ENCODE data around the gene PSMA6. TPM values are rescaled to one million over a fixed set of nuclear protein-coding genes. Genes with fewer than 3 reads are reported as not detected.

The PSMA6 gene
- total RNA-seq, 2 donors from 2014 or later, result 178 to 197 TPM

DNA sequence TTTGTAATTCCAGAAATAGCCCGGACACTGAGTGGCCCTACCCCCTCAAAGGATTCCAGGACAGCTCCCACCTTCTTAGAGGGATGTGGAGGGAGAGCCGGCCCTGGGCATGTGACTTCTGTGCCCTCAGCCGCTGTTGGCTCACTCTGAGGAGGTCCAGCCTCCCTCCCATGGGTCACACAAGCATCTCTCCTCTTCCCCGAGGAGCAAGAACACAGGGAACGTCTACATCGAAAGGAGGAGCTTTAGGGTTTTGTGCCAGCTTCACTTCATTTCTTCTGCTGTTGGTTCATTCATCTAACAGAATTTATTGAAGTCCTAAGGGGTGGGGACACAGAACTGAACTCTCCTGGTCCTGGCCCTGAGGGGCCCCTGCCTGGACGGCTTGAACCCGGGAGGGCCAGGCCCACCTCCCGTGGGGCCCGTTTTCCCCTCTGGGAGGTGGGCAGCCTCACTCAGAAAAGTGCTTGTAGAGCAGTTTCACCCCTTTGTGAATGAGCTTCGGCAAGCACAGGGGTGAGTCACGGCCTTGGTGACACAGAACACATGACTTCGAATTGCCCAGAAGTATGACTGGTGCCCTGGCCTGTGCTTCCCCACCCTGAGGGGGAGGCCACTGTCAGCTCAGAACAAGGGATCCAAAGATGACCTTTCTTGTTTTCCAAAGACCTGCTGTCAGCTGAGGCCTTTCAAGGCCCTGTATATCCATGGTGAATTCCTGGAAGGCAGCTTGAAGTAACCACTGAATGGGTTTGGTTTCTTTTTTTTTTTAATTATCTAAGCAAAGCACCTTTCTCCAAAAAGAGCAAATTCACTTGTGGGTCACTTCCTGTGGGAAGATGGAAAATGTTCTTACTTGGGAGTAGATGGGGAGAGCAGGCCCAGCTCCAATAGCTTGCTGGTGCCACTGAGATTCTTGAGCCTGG is 73.2 kb downstream of the PSMA6 start:
- peak overlapping the region in 1 of 2 donors; percentile 40 for H3K9ac ChIP-seq (ENCODE audit: low read depth in 2 of 2, low read length in 2 of 2)
- TF ChIP-seq, protein P1, sequence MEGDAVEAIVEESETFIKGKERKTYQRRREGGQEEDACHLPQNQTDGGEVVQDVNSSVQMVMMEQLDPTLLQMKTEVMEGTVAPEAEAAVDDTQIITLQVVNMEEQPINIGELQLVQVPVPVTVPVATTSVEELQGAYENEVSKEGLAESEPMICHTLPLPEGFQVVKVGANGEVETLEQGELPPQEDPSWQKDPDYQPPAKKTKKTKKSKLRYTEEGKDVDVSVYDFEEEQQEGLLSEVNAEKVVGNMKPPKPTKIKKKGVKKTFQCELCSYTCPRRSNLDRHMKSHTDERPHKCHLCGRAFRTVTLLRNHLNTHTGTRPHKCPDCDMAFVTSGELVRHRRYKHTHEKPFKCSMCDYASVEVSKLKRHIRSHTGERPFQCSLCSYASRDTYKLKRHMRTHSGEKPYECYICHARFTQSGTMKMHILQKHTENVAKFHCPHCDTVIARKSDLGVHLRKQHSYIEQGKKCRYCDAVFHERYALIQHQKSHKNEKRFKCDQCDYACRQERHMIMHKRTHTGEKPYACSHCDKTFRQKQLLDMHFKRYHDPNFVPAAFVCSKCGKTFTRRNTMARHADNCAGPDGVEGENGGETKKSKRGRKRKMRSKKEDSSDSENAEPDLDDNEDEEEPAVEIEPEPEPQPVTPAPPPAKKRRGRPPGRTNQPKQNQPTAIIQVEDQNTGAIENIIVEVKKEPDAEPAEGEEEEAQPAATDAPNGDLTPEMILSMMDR (IDR thresholded peaks at IDR 0.05), result no peak
- no peak overlapping the region for H3K4me3 ChIP-seq
- H3K27me3 ChIP-seq, result no peaks in the 10 kb centered on the region
- no peaks in the 10 kb centered on the region for H3K4me1 ChIP-seq
- no peaks in the 10 kb centered on the region for H3K36me3 ChIP-seq
- intact Hi-C loops (cut with DNase I), result no loop called here
- DNase-seq, result peak; percentile 62
- no peaks in the 10 kb centered on the region for H3K9me3 ChIP-seq
- H3K27ac ChIP-seq, result peak overlapping the region; percentile 50

DNA sequence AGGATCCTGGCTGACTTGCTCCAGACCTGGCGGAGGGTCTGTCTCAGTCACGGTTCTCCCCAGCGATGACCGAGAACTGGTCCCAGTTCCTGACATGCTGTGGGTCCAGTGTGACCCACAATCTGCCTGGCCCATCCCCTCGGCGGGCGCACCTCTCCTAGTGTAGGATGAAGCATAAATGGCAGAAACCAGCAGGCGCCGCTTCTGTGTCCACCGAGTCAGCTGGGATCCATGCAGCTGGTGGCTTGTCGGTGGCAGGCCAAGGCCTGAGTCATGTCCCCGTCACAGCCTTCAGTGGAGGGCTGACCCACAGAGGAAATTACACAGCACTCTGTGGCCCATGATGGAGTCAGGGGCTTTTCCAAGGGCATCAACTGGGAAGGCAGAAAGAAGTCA is 73.9 kb downstream of the PSMA6 start:
- intact Hi-C loops (cut with DNase I), result no loop called here
- TF ChIP-seq, protein P1 (IDR thresholded peaks at IDR 0.05), result no peak
- Histone ChIP-seq H3K36me3 (no peaks in the 10 kb centered on the region), H3K4me1 (no peaks in the 10 kb centered on the region), H3K9ac (ENCODE audit: low read depth in 2 of 2, low read length in 2 of 2) (no peak overlapping the region), H3K4me3 (no peak overlapping the region), H3K27ac (peak overlapping the region; percentile 50), H3K9me3 (no peaks in the 10 kb centered on the region), H3K27me3 (no peaks in the 10 kb centered on the region)
- DNase-seq, result no peak

DNA sequence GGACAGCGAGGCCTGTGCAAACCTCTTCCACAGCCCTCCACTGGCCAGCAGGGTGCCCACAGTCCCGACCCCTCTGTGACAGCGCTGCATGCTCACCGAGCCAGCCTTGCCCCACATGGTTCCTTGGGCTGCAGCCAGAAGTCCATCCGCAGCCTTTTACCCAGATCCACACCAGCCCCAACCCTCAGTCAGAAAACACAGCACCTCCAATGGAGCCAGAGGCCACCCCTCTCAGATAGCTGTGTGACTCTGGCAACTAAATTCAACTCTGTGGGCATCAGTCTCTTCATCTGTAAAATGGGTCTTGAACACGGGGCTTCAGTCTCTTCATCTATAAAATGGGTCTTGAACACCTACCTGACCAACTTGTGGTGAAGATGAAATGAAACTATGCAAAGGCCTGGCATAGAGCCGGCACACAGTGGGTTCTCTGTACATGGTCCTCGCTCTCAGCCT is 74.4 kb downstream of the PSMA6 start:
- Histone ChIP-seq H3K9ac (ENCODE audit: low read depth in 2 of 2, low read length in 2 of 2) (no peak overlapping the region), H3K27me3 (no peaks in the 10 kb centered on the region), H3K4me3 (no peak overlapping the region), H3K4me1 (no peaks in the 10 kb centered on the region), H3K36me3 (no peaks in the 10 kb centered on the region), H3K9me3 (no peaks in the 10 kb centered on the region), H3K27ac (peak overlapping the region; percentile 50)
- intact Hi-C loops (cut with DNase I), result no loop called here
- TF ChIP-seq, protein P1 (IDR thresholded peaks at IDR 0.05), result no peak
- no peak for DNase-seq

DNA sequence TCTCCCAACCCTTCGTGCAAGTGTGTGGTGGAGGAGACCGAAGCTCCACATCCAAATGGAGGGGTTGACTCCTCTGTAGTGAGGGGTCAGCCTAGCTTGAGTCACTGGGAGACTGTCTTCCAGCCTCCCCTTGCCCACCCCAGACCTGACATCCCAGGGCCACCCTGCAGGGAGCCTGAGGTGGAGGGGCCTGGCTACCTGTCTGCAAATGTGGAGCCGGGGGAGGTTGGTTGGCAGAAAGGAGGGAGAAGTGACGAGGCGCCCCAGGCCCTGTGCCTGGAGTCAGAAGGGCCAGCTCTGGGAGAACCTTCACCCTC is 74.8 kb downstream of the PSMA6 start:
- Histone ChIP-seq H3K4me1 (no peaks in the 10 kb centered on the region), H3K36me3 (no peaks in the 10 kb centered on the region), H3K27me3 (no peaks in the 10 kb centered on the region), H3K9ac (ENCODE audit: low read depth in 2 of 2, low read length in 2 of 2) (no peak overlapping the region), H3K4me3 (no peak overlapping the region), H3K9me3 (no peaks in the 10 kb centered on the region), H3K27ac (peak overlapping the region; percentile 50)
- intact Hi-C loops (cut with DNase I), result no loop called here
- TF ChIP-seq, protein P1 (IDR thresholded peaks at IDR 0.05), result no peak
- no peak for DNase-seq

Other genes with a start within 250 kb of the PSMA6 start
- gene FAM177A1, start 246.1 kb upstream of the PSMA6 start, total RNA-seq, result 100 to 1,000 TPM; 114 to 153 TPM
- gene PPP2R3C, start 170.4 kb upstream of the PSMA6 start, total RNA-seq, result 10 to 100 TPM; 17.7 to 26.3 TPM
- 10 to 100 TPM; 23.6 to 36.0 TPM for gene PRORP, start 169.8 kb upstream of the PSMA6 start, total RNA-seq
- gene NFKBIA, start 112.4 kb downstream of the PSMA6 start, total RNA-seq, result 100 to 1,000 TPM in 1 of 2 donors, 10 to 100 TPM in 1; 78.2 to 125 TPM
- gene INSM2, start 241.8 kb downstream of the PSMA6 start, total RNA-seq, result not detected

All from colonic mucosa (tissue), 4 donors.